Neural cell (in vitro differentiated cells): ENCODE data around the gene TMEFF1.

Experiments used
- EP300 ChIP-seq: fragments of 450-650 bp; conservative IDR thresholded peaks from 2 replicates; pipeline ENCODE4 v1.6.1; 2014; ENCODE audit warnings: antibody characterized with exemption, mild to moderate bottlenecking, moderate library complexity; ENCODE audit not compliant: poor library complexity, severe bottlenecking
- EZH2 ChIP-seq: fragments of 200-600, 300-800 bp; shearing (Covaris generic), sonication (generic); IDR thresholded peaks from 2 replicates; pipeline ENCODE4 v1.6.1; 2014; ENCODE audit warnings: antibody characterized with exemption, low read length, borderline replicate concordance, mild to moderate bottlenecking; ENCODE audit not compliant: insufficient read depth, poor library complexity, severe bottlenecking
- MXI1 ChIP-seq: fragments of 450-650 bp; conservative IDR thresholded peaks from 2 replicates; pipeline ENCODE4 v1.6.1; 2014; ENCODE audit warnings: antibody characterized with exemption, mild to moderate bottlenecking; ENCODE audit not compliant: poor library complexity, severe bottlenecking
- POLR2AphosphoS5 ChIP-seq: IDR thresholded peaks from 2 replicates; pipeline ENCODE4 v1.6.1; 2012
- RAD21 ChIP-seq: fragments of 450-650 bp; conservative IDR thresholded peaks from 2 replicates; pipeline ENCODE4 v1.6.1; 2014; ENCODE audit warnings: antibody characterized with exemption, mild to moderate bottlenecking, moderate library complexity
- SMC3 ChIP-seq: fragments of 450-650 bp; conservative IDR thresholded peaks from 2 replicates; pipeline ENCODE4 v1.6.1; 2014; ENCODE audit warnings: antibody characterized with exemption, mild to moderate bottlenecking, moderate library complexity; ENCODE audit not compliant: poor library complexity
- TAF1 ChIP-seq: IDR thresholded peaks from 2 replicates; pipeline ENCODE4 v1.6.1; 2012; ENCODE audit warnings: low read depth
- TF ChIP-seq, protein P1 (sequence below): fragments of 450-650 bp; IDR thresholded peaks from 2 replicates; pipeline ENCODE4 v1.5.1; 2014; ENCODE audit warnings: antibody characterized with exemption, mild to moderate bottlenecking, moderate library complexity; ENCODE audit not compliant: poor library complexity, severe bottlenecking
- TF ChIP-seq, protein P2 (sequence below): IDR thresholded peaks from 2 replicates; pipeline ENCODE4 v1.6.1; 2012; ENCODE audit warnings: borderline replicate concordance

- TF ChIP-seq EZH2 (no peak), EP300 (no peak), RAD21 (no peak), POLR2AphosphoS5 (no peak), MXI1 (no peak), TAF1 (no peak), SMC3 (no peak)
- TF ChIP-seq, protein P1, sequence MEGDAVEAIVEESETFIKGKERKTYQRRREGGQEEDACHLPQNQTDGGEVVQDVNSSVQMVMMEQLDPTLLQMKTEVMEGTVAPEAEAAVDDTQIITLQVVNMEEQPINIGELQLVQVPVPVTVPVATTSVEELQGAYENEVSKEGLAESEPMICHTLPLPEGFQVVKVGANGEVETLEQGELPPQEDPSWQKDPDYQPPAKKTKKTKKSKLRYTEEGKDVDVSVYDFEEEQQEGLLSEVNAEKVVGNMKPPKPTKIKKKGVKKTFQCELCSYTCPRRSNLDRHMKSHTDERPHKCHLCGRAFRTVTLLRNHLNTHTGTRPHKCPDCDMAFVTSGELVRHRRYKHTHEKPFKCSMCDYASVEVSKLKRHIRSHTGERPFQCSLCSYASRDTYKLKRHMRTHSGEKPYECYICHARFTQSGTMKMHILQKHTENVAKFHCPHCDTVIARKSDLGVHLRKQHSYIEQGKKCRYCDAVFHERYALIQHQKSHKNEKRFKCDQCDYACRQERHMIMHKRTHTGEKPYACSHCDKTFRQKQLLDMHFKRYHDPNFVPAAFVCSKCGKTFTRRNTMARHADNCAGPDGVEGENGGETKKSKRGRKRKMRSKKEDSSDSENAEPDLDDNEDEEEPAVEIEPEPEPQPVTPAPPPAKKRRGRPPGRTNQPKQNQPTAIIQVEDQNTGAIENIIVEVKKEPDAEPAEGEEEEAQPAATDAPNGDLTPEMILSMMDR, result no peak
- TF ChIP-seq, protein P2, sequence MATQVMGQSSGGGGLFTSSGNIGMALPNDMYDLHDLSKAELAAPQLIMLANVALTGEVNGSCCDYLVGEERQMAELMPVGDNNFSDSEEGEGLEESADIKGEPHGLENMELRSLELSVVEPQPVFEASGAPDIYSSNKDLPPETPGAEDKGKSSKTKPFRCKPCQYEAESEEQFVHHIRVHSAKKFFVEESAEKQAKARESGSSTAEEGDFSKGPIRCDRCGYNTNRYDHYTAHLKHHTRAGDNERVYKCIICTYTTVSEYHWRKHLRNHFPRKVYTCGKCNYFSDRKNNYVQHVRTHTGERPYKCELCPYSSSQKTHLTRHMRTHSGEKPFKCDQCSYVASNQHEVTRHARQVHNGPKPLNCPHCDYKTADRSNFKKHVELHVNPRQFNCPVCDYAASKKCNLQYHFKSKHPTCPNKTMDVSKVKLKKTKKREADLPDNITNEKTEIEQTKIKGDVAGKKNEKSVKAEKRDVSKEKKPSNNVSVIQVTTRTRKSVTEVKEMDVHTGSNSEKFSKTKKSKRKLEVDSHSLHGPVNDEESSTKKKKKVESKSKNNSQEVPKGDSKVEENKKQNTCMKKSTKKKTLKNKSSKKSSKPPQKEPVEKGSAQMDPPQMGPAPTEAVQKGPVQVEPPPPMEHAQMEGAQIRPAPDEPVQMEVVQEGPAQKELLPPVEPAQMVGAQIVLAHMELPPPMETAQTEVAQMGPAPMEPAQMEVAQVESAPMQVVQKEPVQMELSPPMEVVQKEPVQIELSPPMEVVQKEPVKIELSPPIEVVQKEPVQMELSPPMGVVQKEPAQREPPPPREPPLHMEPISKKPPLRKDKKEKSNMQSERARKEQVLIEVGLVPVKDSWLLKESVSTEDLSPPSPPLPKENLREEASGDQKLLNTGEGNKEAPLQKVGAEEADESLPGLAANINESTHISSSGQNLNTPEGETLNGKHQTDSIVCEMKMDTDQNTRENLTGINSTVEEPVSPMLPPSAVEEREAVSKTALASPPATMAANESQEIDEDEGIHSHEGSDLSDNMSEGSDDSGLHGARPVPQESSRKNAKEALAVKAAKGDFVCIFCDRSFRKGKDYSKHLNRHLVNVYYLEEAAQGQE, result no peak
Measured at GRCh38 chr9:100492952-100493351, 20.0 kb downstream of the TMEFF1 start.
